ENCODE results near the gene SIL1. TPM values are rescaled to one million over a fixed set of nuclear protein-coding genes. Genes with fewer than 3 reads are reported as not detected.
A peak's percentile ranks its signal among the peaks of the same experiment; 100 is the strongest.

Gene SIL1
- polyA plus RNA-seq, 1 donor (not counting 4 experiments of a cell fraction or from before 2014, with no cell fraction given): 45.4 TPM

DNA sequence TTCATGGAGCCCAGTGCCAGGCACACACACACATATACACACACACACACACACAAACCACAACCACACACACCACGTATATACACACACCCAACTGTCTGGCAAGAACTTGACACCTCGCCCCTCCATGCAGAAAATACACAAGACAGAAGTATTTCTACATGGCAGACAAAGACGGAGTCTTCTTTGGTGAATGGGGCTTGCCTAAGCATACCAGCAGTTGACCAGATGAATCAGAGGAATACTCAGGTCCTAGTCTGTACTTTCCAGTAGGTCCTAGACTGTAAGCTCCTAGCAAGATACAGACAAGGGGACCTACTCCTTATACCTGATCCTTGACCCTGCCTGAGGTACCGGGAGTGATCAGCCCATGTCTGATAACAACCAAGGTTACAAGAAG lies 60.1 kb downstream of the SIL1 start:
- H3K4me3 ChIP-seq (ENCODE audit: control insufficient read depth in 2 of 3, extremely low read depth in 1 of 3, insufficient read depth in 2 of 3, low read depth in 1 of 3, low read length in 3 of 3): no peak overlapping the region
- dilution Hi-C loops (cut with MboI; ENCODE audit: extremely low pct_ligation_motif_present, low sequenced_read_pairs): no loop called here
- peaks cover 15% of the 10 kb centered on the region for H3K4me1 ChIP-seq (ENCODE audit: control insufficient read depth, extremely low read depth, insufficient read depth, low read length)
- no peak for TF ChIP-seq EZH2 (IDR thresholded peaks at IDR 0.05; ENCODE audit: low read length)
- TF ChIP-seq, protein P1, sequence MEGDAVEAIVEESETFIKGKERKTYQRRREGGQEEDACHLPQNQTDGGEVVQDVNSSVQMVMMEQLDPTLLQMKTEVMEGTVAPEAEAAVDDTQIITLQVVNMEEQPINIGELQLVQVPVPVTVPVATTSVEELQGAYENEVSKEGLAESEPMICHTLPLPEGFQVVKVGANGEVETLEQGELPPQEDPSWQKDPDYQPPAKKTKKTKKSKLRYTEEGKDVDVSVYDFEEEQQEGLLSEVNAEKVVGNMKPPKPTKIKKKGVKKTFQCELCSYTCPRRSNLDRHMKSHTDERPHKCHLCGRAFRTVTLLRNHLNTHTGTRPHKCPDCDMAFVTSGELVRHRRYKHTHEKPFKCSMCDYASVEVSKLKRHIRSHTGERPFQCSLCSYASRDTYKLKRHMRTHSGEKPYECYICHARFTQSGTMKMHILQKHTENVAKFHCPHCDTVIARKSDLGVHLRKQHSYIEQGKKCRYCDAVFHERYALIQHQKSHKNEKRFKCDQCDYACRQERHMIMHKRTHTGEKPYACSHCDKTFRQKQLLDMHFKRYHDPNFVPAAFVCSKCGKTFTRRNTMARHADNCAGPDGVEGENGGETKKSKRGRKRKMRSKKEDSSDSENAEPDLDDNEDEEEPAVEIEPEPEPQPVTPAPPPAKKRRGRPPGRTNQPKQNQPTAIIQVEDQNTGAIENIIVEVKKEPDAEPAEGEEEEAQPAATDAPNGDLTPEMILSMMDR (optimal IDR thresholded peaks at IDR 0.05 in 1 of 3, IDR thresholded peaks at IDR 0.05 in 1 of 3, conservative IDR thresholded peaks at IDR 0.05 in 1 of 3; ENCODE audit: extremely low read depth in 1 of 3, insufficient read depth in 2 of 3, low read length in 3 of 3): no peak
- no peak overlapping the region for H3K27ac ChIP-seq (ENCODE audit: control insufficient read depth, insufficient read depth, low read length)
- no peaks in the 10 kb centered on the region for H3K27me3 ChIP-seq (ENCODE audit: control insufficient read depth, extremely low read depth, insufficient read depth, low read length)
- H3K9me3 ChIP-seq (ENCODE audit: control insufficient read depth, low read depth, low read length): no peaks in the 10 kb centered on the region
- H3K79me2 ChIP-seq (ENCODE audit: control insufficient read depth, insufficient read depth, low read length): peaks cover 11% of the 10 kb centered on the region
- no peak overlapping the region for H2AFZ ChIP-seq (ENCODE audit: control insufficient read depth, low read length)
- H3K36me3 ChIP-seq (ENCODE audit: control insufficient read depth in 2 of 2, extremely low read depth in 1 of 2, insufficient read depth in 2 of 2, low read length in 2 of 2): peaks cover 0 to 2% of the 10 kb centered on the region in 2 experiments
- DNase-seq (ENCODE audit: low read depth, low spot score): no peak
- H4K20me1 ChIP-seq (ENCODE audit: control insufficient read depth, extremely low read depth, insufficient read depth, low read length): peaks cover 11% of the 10 kb centered on the region
- no peak for FAIRE-seq
- H3K9me1 ChIP-seq (ENCODE audit: control insufficient read depth, extremely low read depth, insufficient read depth, low read length): no peaks in the 10 kb centered on the region
- H3K9ac ChIP-seq (ENCODE audit: control insufficient read depth, extremely low read depth, insufficient read depth, low read length): no peak overlapping the region
- H3K4me2 ChIP-seq (ENCODE audit: control insufficient read depth, extremely low read depth, insufficient read depth, low read depth, low read length): no peak overlapping the region

DNA sequence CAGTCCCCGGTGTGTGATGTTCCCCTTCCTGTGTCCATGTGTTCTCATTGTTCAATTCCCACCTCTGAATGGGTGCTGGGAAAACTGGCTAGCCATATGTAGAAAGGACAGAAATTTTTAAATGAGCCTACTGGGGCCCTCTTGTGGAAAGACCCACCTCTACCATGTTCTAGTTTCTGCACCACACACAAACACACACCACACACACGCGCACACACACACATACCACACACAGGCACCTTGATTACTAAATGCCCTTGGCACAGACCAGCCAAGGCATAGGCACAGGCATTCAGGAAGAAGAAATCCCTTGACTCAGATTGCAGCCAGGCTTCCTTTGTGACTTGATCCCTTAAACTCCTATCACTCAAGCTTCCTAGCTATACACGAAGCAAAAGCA lies 60.5 kb downstream of the SIL1 start:
- Histone ChIP-seq H3K9ac (ENCODE audit: control insufficient read depth, extremely low read depth, insufficient read depth, low read length) (no peak overlapping the region), H2AFZ (ENCODE audit: control insufficient read depth, low read length) (no peak overlapping the region), H3K27ac (ENCODE audit: control insufficient read depth, insufficient read depth, low read length) (no peak overlapping the region), H4K20me1 (ENCODE audit: control insufficient read depth, extremely low read depth, insufficient read depth, low read length) (peaks cover 11% of the 10 kb centered on the region), H3K4me1 (ENCODE audit: control insufficient read depth, extremely low read depth, insufficient read depth, low read length) (peaks cover 15% of the 10 kb centered on the region), H3K4me2 (ENCODE audit: control insufficient read depth, extremely low read depth, insufficient read depth, low read depth, low read length) (no peak overlapping the region), H3K27me3 (ENCODE audit: control insufficient read depth, extremely low read depth, insufficient read depth, low read length) (no peaks in the 10 kb centered on the region), H3K9me3 (ENCODE audit: control insufficient read depth, low read depth, low read length) (no peaks in the 10 kb centered on the region), H3K9me1 (ENCODE audit: control insufficient read depth, extremely low read depth, insufficient read depth, low read length) (no peaks in the 10 kb centered on the region), H3K4me3 (ENCODE audit: control insufficient read depth in 2 of 3, extremely low read depth in 1 of 3, insufficient read depth in 2 of 3, low read depth in 1 of 3, low read length in 3 of 3) (no peak overlapping the region), H3K36me3 (ENCODE audit: control insufficient read depth in 2 of 2, extremely low read depth in 1 of 2, insufficient read depth in 2 of 2, low read length in 2 of 2) (peaks cover 0 to 2% of the 10 kb centered on the region in 2 experiments), H3K79me2 (ENCODE audit: control insufficient read depth, insufficient read depth, low read length) (peaks cover 11% of the 10 kb centered on the region)
- no peak for FAIRE-seq
- no peak for DNase-seq (ENCODE audit: low read depth, low spot score)
- dilution Hi-C loops (cut with MboI; ENCODE audit: extremely low pct_ligation_motif_present, low sequenced_read_pairs): no loop called here
- TF ChIP-seq, protein P1 (optimal IDR thresholded peaks at IDR 0.05 in 1 of 3, IDR thresholded peaks at IDR 0.05 in 1 of 3, conservative IDR thresholded peaks at IDR 0.05 in 1 of 3; ENCODE audit: extremely low read depth in 1 of 3, insufficient read depth in 2 of 3, low read length in 3 of 3): peak in 2 of 3 experiments; percentile 9 to 43
- TF ChIP-seq EZH2 (IDR thresholded peaks at IDR 0.05; ENCODE audit: low read length): no peak
